Activated T-cell treated with anti-CD3 and anti-CD28 coated beads for 4 hours (primary cell): ENCODE measurements around the gene CCDC88C.

Experiments used
- DNase-seq: peaks from one replicate; pipeline ENCODE4 v3.0.0-alpha.2; 2020

The CCDC88C gene

GRCh38 chr14:91326514-91327249 is 90.9 kb downstream of the CCDC88C start:
- no peak for DNase-seq

- DNase-seq: no peak
These were observed 92.7 kb downstream of the CCDC88C start for GRCh38 chr14:91324606-91325575.

GRCh38 chr14:91323671-91324605 is 93.7 kb downstream of the CCDC88C start:
- peak; percentile 94 for DNase-seq

- no peak for DNase-seq
These were observed 94.6 kb downstream of the CCDC88C start for GRCh38 chr14:91323031-91323430.

GRCh38 chr14:91322623-91323022 is 95.0 kb downstream of the CCDC88C start:
- DNase-seq: no peak

GRCh38 chr14:91321131-91321530 is 96.5 kb downstream of the CCDC88C start:
- DNase-seq: no peak

GRCh38 chr14:91320266-91320665 is 97.4 kb downstream of the CCDC88C start:
- DNase-seq: no peak

GRCh38 chr14:91318911-91319310 is 98.7 kb downstream of the CCDC88C start:
- DNase-seq: no peak

- DNase-seq: peak; percentile 58
These were observed 100.0 kb downstream of the CCDC88C start for GRCh38 chr14:91317381-91318308.

GRCh38 chr14:91316761-91317160 is 100.9 kb downstream of the CCDC88C start:
- DNase-seq: no peak

- DNase-seq: peak; percentile 62
These were observed 101.8 kb downstream of the CCDC88C start for GRCh38 chr14:91315844-91316267.

- DNase-seq: no peak
These were observed 103.8 kb downstream of the CCDC88C start for GRCh38 chr14:91313852-91314251.

- no peak for DNase-seq
These were observed 104.3 kb downstream of the CCDC88C start for GRCh38 chr14:91313154-91313850.

GRCh38 chr14:91311284-91311662 is 106.3 kb downstream of the CCDC88C start:
- no peak for DNase-seq

GRCh38 chr14:91310606-91311283 is 106.9 kb downstream of the CCDC88C start:
- DNase-seq: no peak

- DNase-seq: no peak
These were observed 107.8 kb downstream of the CCDC88C start for GRCh38 chr14:91309756-91310280.

GRCh38 chr14:91308337-91308736 is 109.3 kb downstream of the CCDC88C start:
- DNase-seq: no peak

GRCh38 chr14:91307652-91308051 is 110.0 kb downstream of the CCDC88C start:
- DNase-seq: no peak

GRCh38 chr14:91307046-91307445 is 110.6 kb downstream of the CCDC88C start:
- no peak for DNase-seq

GRCh38 chr14:91306547-91306946 is 111.1 kb downstream of the CCDC88C start:
- no peak for DNase-seq
